CD14-positive monocyte (primary cell): ENCODE measurements around the gene KIF25. TPM values are rescaled to one million over a fixed set of nuclear protein-coding genes. Genes with fewer than 3 reads are reported as not detected.

ENCODE experiments used
- DNase-seq, 3 donors: peaks; one replicate each; pipeline ENCODE4 v3.0.0-alpha.2; 2011 to 2022
- H2AFZ ChIP-seq: 2 replicates; pipeline ENCODE4 v1.6.0; 2012; ENCODE audit warnings: mild to moderate bottlenecking, low read depth, low read length, inconsistent platforms; ENCODE audit not compliant: insufficient read depth, poor library complexity, severe bottlenecking
- H3K27ac ChIP-seq, 2 donors: 1 replicate in 1 of 2; 2 replicates in 1 of 2; pipeline ENCODE4 v1.5.1; 2012 to 2013; ENCODE audit warnings: low read length in 2 of 2, control low read depth in 1 of 2, inconsistent platforms in 1 of 2, low read depth in 1 of 2, mild to moderate bottlenecking in 1 of 2
- H3K27me3 ChIP-seq, 2 donors: one replicate each; pipeline versions ENCODE4 v1.6.0 to v1.6.1; 2011 to 2013; ENCODE audit warnings: low read length in 2 of 2; ENCODE audit not compliant: control insufficient read depth in 2 of 2, insufficient read depth in 2 of 2
- H3K36me3 ChIP-seq, 2 donors: replicated peaks in 1 of 2; 1 replicate in 1 of 2; 2 replicates in 1 of 2; pipeline versions ENCODE4 v1.5.1 to v1.6.1; 2012 to 2013; ENCODE audit warnings: low read length in 2 of 2, control low read depth in 1 of 2, inconsistent platforms in 1 of 2, mild to moderate bottlenecking in 1 of 2; ENCODE audit not compliant: insufficient read depth in 2 of 2, control insufficient read depth in 1 of 2
- H3K4me1 ChIP-seq, 2 donors: 1 replicate in 1 of 2; 2 replicates in 1 of 2; pipeline versions ENCODE4 v1.5.1 to v1.6.1; 2012 to 2013; ENCODE audit warnings: low read length in 2 of 2, control low read depth in 1 of 2, inconsistent platforms in 1 of 2, mild to moderate bottlenecking in 1 of 2, moderate library complexity in 1 of 2; ENCODE audit not compliant: insufficient read depth in 2 of 2, control insufficient read depth in 1 of 2
- H3K4me2 ChIP-seq: replicated peaks from 2 replicates; pipeline ENCODE3; 2012; ENCODE audit warnings: low read length, moderate library complexity, mild to moderate bottlenecking; ENCODE audit not compliant: poor library complexity, severe bottlenecking; ENCODE audit errors: extremely low read depth
- H3K4me3 ChIP-seq, 3 experiments: fragments of 200-600 bp in 1 of 3; sonication (generic) in 1 of 3; replicated peaks in 1 of 3; 1 replicate in 2 of 3; 2 replicates in 1 of 3; pipeline ENCODE4 v1.5.1; 2011 to 2013; ENCODE audit warnings: low read length in 3 of 3, mild to moderate bottlenecking in 3 of 3, control low read depth in 2 of 3, low read depth in 2 of 3, inconsistent platforms in 1 of 3, moderate library complexity in 1 of 3
- H3K79me2 ChIP-seq: 2 replicates; pipeline ENCODE4 v1.6.0; 2012; ENCODE audit warnings: mild to moderate bottlenecking, control low read depth, inconsistent platforms, low read length, moderate library complexity; ENCODE audit not compliant: insufficient read depth
- H3K9ac ChIP-seq: 2 replicates; pipeline ENCODE4 v1.6.0; 2017; ENCODE audit warnings: low read length, mild to moderate bottlenecking; ENCODE audit not compliant: insufficient read depth, poor library complexity, severe bottlenecking
- H3K9me3 ChIP-seq, 2 donors: replicated peaks in 1 of 2; 1 replicate in 1 of 2; 2 replicates in 1 of 2; pipeline versions ENCODE4 v1.5.1 to v1.6.1; 2012 to 2013; ENCODE audit warnings: low read length in 2 of 2, control low read depth in 1 of 2; ENCODE audit not compliant: control insufficient read depth in 1 of 2, insufficient read depth in 1 of 2
- H4K20me1 ChIP-seq: 2 replicates; pipeline ENCODE4 v1.6.0; 2012; ENCODE audit warnings: mild to moderate bottlenecking, low read length, control low read depth, moderate library complexity; ENCODE audit not compliant: insufficient read depth
- H3K27ac Mint-ChIP-seq, 7 donors: one replicate each; pipeline ENCODE4 v1.8.0; 2020; ENCODE audit warnings: mild to moderate bottlenecking in 7 of 7, mixed read lengths in 7 of 7, moderate library complexity in 6 of 7, inconsistent platforms in 2 of 7
- H3K27me3 Mint-ChIP-seq, 3 donors: one replicate each; pipeline ENCODE4 v1.8.0; 2021 to 2022; ENCODE audit warnings: low read depth in 3 of 3, mild to moderate bottlenecking in 3 of 3, mixed read lengths in 3 of 3, moderate library complexity in 3 of 3, inconsistent platforms in 1 of 3
- H3K36me3 Mint-ChIP-seq, 2 donors: one replicate each; pipeline ENCODE4 v1.8.0; 2020; ENCODE audit warnings: mixed read lengths in 2 of 2, inconsistent platforms in 1 of 2, mild to moderate bottlenecking in 1 of 2
- H3K4me1 Mint-ChIP-seq: one replicate; pipeline ENCODE4 v1.8.0; 2020; ENCODE audit warnings: mild to moderate bottlenecking, mixed read lengths
- H3K4me3 Mint-ChIP-seq, 2 donors: one replicate each; pipeline ENCODE4 v1.8.0; 2020; ENCODE audit warnings: mild to moderate bottlenecking in 2 of 2, mixed read lengths in 2 of 2, moderate library complexity in 1 of 2
- H3K9me3 Mint-ChIP-seq, 7 donors: one replicate each; pipeline ENCODE4 v1.8.0; 2020 to 2022; ENCODE audit warnings: mixed read lengths in 7 of 7, mild to moderate bottlenecking in 6 of 7, moderate library complexity in 6 of 7, inconsistent platforms in 2 of 7
- CTCF ChIP-seq: fragments of 200-600 bp; IDR thresholded peaks from one replicate; pipeline ENCODE4 v1.8.0; 2022; ENCODE audit warnings: antibody characterized with exemption, mild to moderate bottlenecking
- WGBS: methylation state at CpG from one replicate; pipeline ENCODE4 v1.1.5; 2013; ENCODE audit warnings: missing lambda C conversion rate; ENCODE audit not compliant: insufficient coverage; 5-methylcytosine and 5-hydroxymethylcytosine counted together
- intact Hi-C, 2 donors: fragments of 100-400 bp; cut with micrococcal nuclease; formaldehyde crosslinking; loops; one replicate each; pipeline versions ENCODE4 v1.15.0 to v1.15.1; 2023
- polyA plus RNA-seq, 3 donors: library from polyadenylated mRNA; depleted of rRNA in 1 of 3; unstranded in 2 of 3; stranded (reverse) in 1 of 3; fragments of 300-500 nt in 2 of 3; fragments of >200 nt in 1 of 3; fragmentation: Illumina TruSeq in 2 of 3; gene quantifications; 1 replicate in 2 of 3; 2 replicates in 1 of 3; pipeline ENCODE4 v1.2.3, GENCODE V29; 2012 to 2021

KIF25 gene
- polyA plus RNA-seq, 3 donors, result not detected

- Histone ChIP-seq H3K4me1 (no peaks in the 10 kb centered on the region), H3K4me2 (no peak overlapping the region), H2AFZ (no peak overlapping the region), H4K20me1 (no peaks in the 10 kb centered on the region), H3K9me3 (peaks cover 15 to 39% of the 10 kb centered on the region in 2 donors), H3K79me2 (no peaks in the 10 kb centered on the region), H3K4me3 (no peak overlapping the region), H3K36me3 (no peaks in the 10 kb centered on the region), H3K27me3 (no peaks in the 10 kb centered on the region), H3K9ac (no peak overlapping the region), H3K27ac (no peak overlapping the region)
- Mint-ChIP-seq H3K27me3 (peaks cover 0 to 2% (median 2%) of the 10 kb centered on the region in 3 donors), H3K27ac (no peak overlapping the region), H3K4me3 (no peak overlapping the region), H3K36me3 (no peaks in the 10 kb centered on the region), H3K4me1 (no peaks in the 10 kb centered on the region), H3K9me3 (peaks cover 3 to 28% (median 22%) of the 10 kb centered on the region in 7 donors)
- DNase-seq, result no peak
- intact Hi-C loops, result no loop called here
- WGBS, result 89% methylated on average over 4 of the region's 11 CpGs
- no peak for TF ChIP-seq CTCF
These were observed 20.2 kb downstream of the KIF25 start for GRCh38 chr6:168017629-168018028.

DNA sequence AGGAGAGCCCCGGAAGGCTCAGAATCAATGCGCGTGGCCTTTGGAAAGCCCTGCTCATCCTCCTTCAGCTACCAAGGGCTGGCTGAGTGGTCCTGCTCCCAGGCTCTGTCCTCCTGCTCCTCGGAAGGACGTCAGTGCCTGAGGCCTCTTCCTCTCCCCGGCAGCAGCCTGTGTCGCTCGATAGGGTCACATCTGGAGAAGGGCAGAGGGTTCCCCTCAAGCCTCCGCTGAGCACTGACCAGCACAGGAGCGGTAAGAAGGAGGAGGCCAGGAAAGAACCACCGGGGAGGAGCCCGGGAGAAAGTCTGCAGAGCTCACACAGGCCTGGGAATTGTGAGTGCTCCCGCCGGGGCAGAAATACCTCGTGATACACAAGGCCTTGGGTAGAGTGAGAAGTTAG is 21.2 kb downstream of the KIF25 start:
- Histone ChIP-seq H3K27me3 (no peaks in the 10 kb centered on the region), H3K9me3 (peaks cover 7 to 29% of the 10 kb centered on the region in 2 donors), H3K4me2 (no peak overlapping the region), H4K20me1 (no peaks in the 10 kb centered on the region), H3K36me3 (no peaks in the 10 kb centered on the region), H3K4me3 (no peak overlapping the region), H2AFZ (no peak overlapping the region), H3K9ac (no peak overlapping the region), H3K79me2 (no peaks in the 10 kb centered on the region), H3K27ac (no peak overlapping the region), H3K4me1 (no peaks in the 10 kb centered on the region)
- Mint-ChIP-seq H3K36me3 (no peaks in the 10 kb centered on the region), H3K9me3 (peaks cover 1 to 28% (median 17%) of the 10 kb centered on the region in 7 donors), H3K4me3 (no peak overlapping the region), H3K27ac (no peak overlapping the region), H3K4me1 (no peaks in the 10 kb centered on the region), H3K27me3 (peaks cover 0 to 2% (median 2%) of the 10 kb centered on the region in 3 donors)
- no peak for TF ChIP-seq CTCF
- DNase-seq, result no peak
- intact Hi-C loops, result no loop called here
- 84% methylated on average over 9 of the region's 15 CpGs for WGBS
